ENCODE data around the gene RASL10A. TPM values are rescaled to one million over a fixed set of nuclear protein-coding genes. Genes with fewer than 3 reads are reported as not detected.
"Not testable (repeated sequence)": the region's sequence is repeated elsewhere in the genome, so short reads cannot be mapped to it uniquely, and the experiment has no call there.

RASL10A gene
- total RNA-seq (1.5 TPM), polyA plus RNA-seq (ENCODE audit: insufficient read depth in 1 of 8, insufficient read length in 8 of 8, low replicate concordance in 1 of 8) (1 to 10 TPM; 1.7 to 3.5 (median 2.4) TPM)
- long read RNA-seq, donor 1, result 0 reads
- long read RNA-seq, donor 2, result 0 reads
- long read RNA-seq, donor 3, partial matches to known transcripts, result 0 of 4 reads
- long read RNA-seq, donor 3, other reads (novel, unspliced or antisense), result 0 of 4 reads
- long read RNA-seq, donor 4, partial matches to known transcripts, result 0 of 1 reads
- long read RNA-seq, donor 4, other reads (novel, unspliced or antisense), result 0 of 1 reads
- long read RNA-seq, donor 5, partial matches to known transcripts, result 0 of 5 reads
- long read RNA-seq, donor 5, other reads (novel, unspliced or antisense), result 0 of 5 reads
- long read RNA-seq, donor 6, result 0 reads
- long read RNA-seq, donor 7, transcript RASL10A-201 (3 exons, 1,490 nt), result major isoform, 6 of 6 reads
- long read RNA-seq, donor 7, partial matches to known transcripts, result 0 of 6 reads
- long read RNA-seq, donor 7, other reads (novel, unspliced or antisense), result 0 of 6 reads
- long read RNA-seq, donor 8, result 0 reads
- long read RNA-seq, donor 9, partial matches to known transcripts, result 0 of 1 reads
- long read RNA-seq, donor 9, other reads (novel, unspliced or antisense), result 0 of 1 reads
- long read RNA-seq, donor 10, partial matches to known transcripts, result 0 of 2 reads
- long read RNA-seq, donor 10, other reads (novel, unspliced or antisense), result 0 of 2 reads
- long read RNA-seq, donor 11, partial matches to known transcripts, result 0 of 1 reads
- long read RNA-seq, donor 11, other reads (novel, unspliced or antisense), result 0 of 1 reads

- WGBS (ENCODE audit: insufficient coverage), result 4% methylated on average over 73 of the region's 103 CpGs
- peak within 1 kb of the TSS; percentile 21 for H3K4me3 ChIP-seq (ENCODE audit: low read length)
- no peaks in the 10 kb centered on the region for H3K9me3 ChIP-seq (replicated peaks; ENCODE audit: control insufficient read depth, low read depth, low read length)
- H3K27ac ChIP-seq (ENCODE audit: low read length), result no peak within 1 kb of the TSS
- H3K4me1 ChIP-seq (ENCODE audit: control insufficient read depth, insufficient read depth, low read length), result peaks cover 53% of the 10 kb centered on the region
- peaks cover 41% of the 10 kb centered on the region for H3K27me3 ChIP-seq (ENCODE audit: control insufficient read depth, insufficient read depth, low read length)
- H3K36me3 ChIP-seq (ENCODE audit: control insufficient read depth, insufficient read depth, low read length), result peaks cover 15% of the 10 kb centered on the region
- DNase-seq, result peak; percentile 59
These were observed at the start of gene RASL10A for GRCh38 chr22:29315286-29316140. RASL10A (minus strand) TSS chr22:29315697; CDS start chr22:29315246, 451 bp downstream.

- no peak overlapping the region for H3K4me3 ChIP-seq (ENCODE audit: low read length)
- H3K9me3 ChIP-seq (replicated peaks; ENCODE audit: control insufficient read depth, low read depth, low read length), result no peaks in the 10 kb centered on the region
- H3K27me3 ChIP-seq (ENCODE audit: control insufficient read depth, insufficient read depth, low read length), result no peaks in the 10 kb centered on the region
- H3K27ac ChIP-seq (ENCODE audit: low read length), result no peak overlapping the region
- peaks cover 34% of the 10 kb centered on the region for H3K36me3 ChIP-seq (ENCODE audit: control insufficient read depth, insufficient read depth, low read length)
- H3K4me1 ChIP-seq (ENCODE audit: control insufficient read depth, insufficient read depth, low read length), result peaks cover 10% of the 10 kb centered on the region
- 23% methylated on average over 8 of the region's 9 CpGs for WGBS (ENCODE audit: insufficient coverage)
- DNase-seq, result peak; percentile 71
These were observed 44.0 kb upstream of the RASL10A start for GRCh38 chr22:29359469-29359868.

- not testable (repeated sequence) for DNase-seq; H3K4me3 ChIP-seq (ENCODE audit: low read length); H3K9me3 ChIP-seq (replicated peaks; ENCODE audit: control insufficient read depth, low read depth, low read length); H3K27me3 ChIP-seq (ENCODE audit: control insufficient read depth, insufficient read depth, low read length); H3K27ac ChIP-seq (ENCODE audit: low read length)
- 95% methylated on average over 4 of the region's 12 CpGs for WGBS (ENCODE audit: insufficient coverage)
- Histone ChIP-seq H3K36me3 (ENCODE audit: control insufficient read depth, insufficient read depth, low read length) (peaks cover 52% of the 10 kb centered on the region), H3K4me1 (ENCODE audit: control insufficient read depth, insufficient read depth, low read length) (peaks cover 21% of the 10 kb centered on the region)
These were observed 41.8 kb upstream of the RASL10A start for GRCh38 chr22:29357193-29357890.

GRCh38 chr22:29353860-29354259 lies 38.4 kb upstream of the RASL10A start:
- H3K4me1 ChIP-seq (ENCODE audit: control insufficient read depth, insufficient read depth, low read length), result peaks cover 16% of the 10 kb centered on the region
- no peaks in the 10 kb centered on the region for H3K27me3 ChIP-seq (ENCODE audit: control insufficient read depth, insufficient read depth, low read length)
- peak overlapping the region; percentile 29 for H3K27ac ChIP-seq (ENCODE audit: low read length)
- H3K9me3 ChIP-seq (replicated peaks; ENCODE audit: control insufficient read depth, low read depth, low read length), result no peaks in the 10 kb centered on the region
- WGBS (ENCODE audit: insufficient coverage), result 86% methylated on average over 4 of the region's 8 CpGs
- DNase-seq, result no peak
- H3K36me3 ChIP-seq (ENCODE audit: control insufficient read depth, insufficient read depth, low read length), result peaks cover 82% of the 10 kb centered on the region
- H3K4me3 ChIP-seq (ENCODE audit: low read length), result no peak overlapping the region

- H3K4me1 ChIP-seq (ENCODE audit: control insufficient read depth, insufficient read depth, low read length), result peaks cover 16% of the 10 kb centered on the region
- H3K27ac ChIP-seq (ENCODE audit: low read length), result peak overlapping the region; percentile 50
- peaks cover 81% of the 10 kb centered on the region for H3K36me3 ChIP-seq (ENCODE audit: control insufficient read depth, insufficient read depth, low read length)
- WGBS (ENCODE audit: insufficient coverage), result 84% methylated on average over 4 of the region's 11 CpGs
- H3K4me3 ChIP-seq (ENCODE audit: low read length), result no peak overlapping the region
- no peak for DNase-seq
- H3K27me3 ChIP-seq (ENCODE audit: control insufficient read depth, insufficient read depth, low read length), result no peaks in the 10 kb centered on the region
- no peaks in the 10 kb centered on the region for H3K9me3 ChIP-seq (replicated peaks; ENCODE audit: control insufficient read depth, low read depth, low read length)
These were observed 37.8 kb upstream of the RASL10A start for GRCh38 chr22:29353286-29353685.

- 93% methylated on average over 4 of the region's 9 CpGs for WGBS (ENCODE audit: insufficient coverage)
- H3K27me3 ChIP-seq (ENCODE audit: control insufficient read depth, insufficient read depth, low read length), result no peaks in the 10 kb centered on the region
- peak overlapping the region; percentile 50 for H3K27ac ChIP-seq (ENCODE audit: low read length)
These were observed 37.3 kb upstream of the RASL10A start for GRCh38 chr22:29352778-29353177.

GRCh38 chr22:29351891-29352290 lies 36.4 kb upstream of the RASL10A start:
- H3K9me3 ChIP-seq (replicated peaks; ENCODE audit: control insufficient read depth, low read depth, low read length), result no peaks in the 10 kb centered on the region
- H3K4me3 ChIP-seq (ENCODE audit: low read length), result no peak overlapping the region
- no peak for DNase-seq
- H3K27ac ChIP-seq (ENCODE audit: low read length), result no peak overlapping the region
- H3K36me3 ChIP-seq (ENCODE audit: control insufficient read depth, insufficient read depth, low read length), result peaks cover 88% of the 10 kb centered on the region
- H3K27me3 ChIP-seq (ENCODE audit: control insufficient read depth, insufficient read depth, low read length), result no peaks in the 10 kb centered on the region
- WGBS (ENCODE audit: insufficient coverage), result 81% methylated on average over 7 of the region's 9 CpGs
- peaks cover 21% of the 10 kb centered on the region for H3K4me1 ChIP-seq (ENCODE audit: control insufficient read depth, insufficient read depth, low read length)

More at GRCh38 chr22:29352778-29353177, 37.3 kb upstream of the RASL10A start:
- Histone ChIP-seq H3K36me3 (ENCODE audit: control insufficient read depth, insufficient read depth, low read length) (peaks cover 80% of the 10 kb centered on the region), H3K9me3 (replicated peaks; ENCODE audit: control insufficient read depth, low read depth, low read length) (no peaks in the 10 kb centered on the region), H3K4me3 (ENCODE audit: low read length) (no peak overlapping the region), H3K4me1 (ENCODE audit: control insufficient read depth, insufficient read depth, low read length) (peaks cover 16% of the 10 kb centered on the region)
- no peak for DNase-seq

GRCh38 chr22:29351042-29351441 lies 35.5 kb upstream of the RASL10A start:
- peaks cover 30% of the 10 kb centered on the region for H3K4me1 ChIP-seq (ENCODE audit: control insufficient read depth, insufficient read depth, low read length)
- WGBS (ENCODE audit: insufficient coverage), result 98% methylated on average over 4 of the region's 6 CpGs
- DNase-seq, result no peak

GRCh38 chr22:29348956-29349355 lies 33.5 kb upstream of the RASL10A start:
- H3K9me3 ChIP-seq (replicated peaks; ENCODE audit: control insufficient read depth, low read depth, low read length), result no peaks in the 10 kb centered on the region
- DNase-seq, result no peak
- H3K4me3 ChIP-seq (ENCODE audit: low read length), result no peak overlapping the region
- peaks cover 37% of the 10 kb centered on the region for H3K4me1 ChIP-seq (ENCODE audit: control insufficient read depth, insufficient read depth, low read length)
- H3K27me3 ChIP-seq (ENCODE audit: control insufficient read depth, insufficient read depth, low read length), result no peaks in the 10 kb centered on the region
- peaks cover 82% of the 10 kb centered on the region for H3K36me3 ChIP-seq (ENCODE audit: control insufficient read depth, insufficient read depth, low read length)
- H3K27ac ChIP-seq (ENCODE audit: low read length), result no peak overlapping the region
- WGBS (ENCODE audit: insufficient coverage), result 90% methylated on average over 6 of the region's 18 CpGs

More at GRCh38 chr22:29351042-29351441, 35.5 kb upstream of the RASL10A start:
- H3K36me3 ChIP-seq (ENCODE audit: control insufficient read depth, insufficient read depth, low read length), result peaks cover 91% of the 10 kb centered on the region
- no peak overlapping the region for H3K27ac ChIP-seq (ENCODE audit: low read length)
- H3K4me3 ChIP-seq (ENCODE audit: low read length), result no peak overlapping the region
- H3K27me3 ChIP-seq (ENCODE audit: control insufficient read depth, insufficient read depth, low read length), result no peaks in the 10 kb centered on the region
- H3K9me3 ChIP-seq (replicated peaks; ENCODE audit: control insufficient read depth, low read depth, low read length), result no peaks in the 10 kb centered on the region

All from muscle of leg (tissue), 16 donors.